H1 (cell line): ENCODE measurements around the gene IL2RG. TPM values are rescaled to one million over a fixed set of nuclear protein-coding genes. Genes with fewer than 3 reads are reported as not detected.

Source experiments
- CTCF ChIA-PET: fragments of 300-600 bp; sonication (Branson Sonifier 250); formaldehyde crosslinking; loops from one replicate; lab custom pipeline; 2021; ENCODE audit not compliant: partially characterized antibody; lab: Charles Lee
- POLR2A ChIA-PET: fragments of 300-600 bp; sonication (Branson Sonifier 250); formaldehyde crosslinking; loops from one replicate; lab custom pipeline; 2021; ENCODE audit warnings: inconsistent platforms; ENCODE audit not compliant: partially characterized antibody; lab: Charles Lee
- DNase-seq, 2 experiments: peaks; one replicate each; pipeline versions ENCODE4 v3.0.0 to v3.0.0-alpha.2; 2010 to 2022; ENCODE audit warnings: low spot score in 2 of 2, low read depth in 1 of 2, mixed read lengths in 1 of 2
- FAIRE-seq: peaks from 2 replicates; lab custom pipeline; 2011; peaks lifted over from hg19 to GRCh38; lab: Jason Lieb, UNC
- H2AFZ ChIP-seq: 2 replicates; pipeline ENCODE4 v1.8.1; 2012; ENCODE audit warnings: low read length, inconsistent platforms
- H2AK5ac ChIP-seq: 2 replicates; pipeline ENCODE4 v1.6.1; 2013; ENCODE audit warnings: low read depth, low read length
- H2BK120ac ChIP-seq: replicated peaks from 2 replicates; pipeline ENCODE3; 2013; ENCODE audit warnings: low read depth, low read length, inconsistent platforms
- H2BK12ac ChIP-seq: 2 replicates; pipeline ENCODE4 v1.6.1; 2013; ENCODE audit warnings: low read depth, low read length
- H2BK15ac ChIP-seq: 2 replicates; pipeline ENCODE4 v1.6.1; 2013; ENCODE audit warnings: low read length
- H2BK20ac ChIP-seq: 2 replicates; pipeline ENCODE4 v1.6.1; 2013; ENCODE audit warnings: low read length
- H2BK5ac ChIP-seq: 2 replicates; pipeline ENCODE4 v1.6.1; 2013; ENCODE audit warnings: low read depth, low read length
- H3K14ac ChIP-seq: 2 replicates; pipeline ENCODE4 v1.6.1; 2013; ENCODE audit warnings: inconsistent platforms; ENCODE audit not compliant: insufficient read length
- H3K18ac ChIP-seq: 2 replicates; pipeline ENCODE4 v1.6.1; 2013; ENCODE audit warnings: low read length; ENCODE audit errors: extremely low read depth
- H3K23ac ChIP-seq: 2 replicates; pipeline ENCODE4 v1.6.1; 2013; ENCODE audit warnings: inconsistent platforms; ENCODE audit not compliant: insufficient read length
- H3K23me2 ChIP-seq: 2 replicates; pipeline ENCODE4 v1.6.1; 2013; ENCODE audit warnings: low read depth, low read length
- H3K27ac ChIP-seq: 2 replicates; pipeline ENCODE4 v1.6.1; 2011; ENCODE audit warnings: low read depth, low read length, inconsistent platforms
- H3K27me3 ChIP-seq, 4 experiments: replicated peaks in 1 of 4; 1 replicate in 1 of 4; 2 replicates in 3 of 4; pipeline versions ENCODE4 v1.6.1 to v1.8.1; 2011 to 2013; ENCODE audit warnings: low read length in 3 of 4, mild to moderate bottlenecking in 3 of 4, inconsistent platforms in 2 of 4, mixed read lengths in 2 of 4, moderate library complexity in 1 of 4; ENCODE audit not compliant: control insufficient read depth in 3 of 4, insufficient read depth in 3 of 4; ENCODE audit errors: extremely low read depth in 1 of 4
- H3K36me3 ChIP-seq, 4 experiments: 2 replicates each; pipeline versions ENCODE4 v1.6.1 to v1.8.1; 2011 to 2013; ENCODE audit warnings: mild to moderate bottlenecking in 4 of 4, low read length in 3 of 4, moderate library complexity in 2 of 4, control low read depth in 1 of 4, inconsistent platforms in 1 of 4; ENCODE audit not compliant: insufficient read depth in 4 of 4, control insufficient read depth in 2 of 4
- H3K4ac ChIP-seq: replicated peaks from 2 replicates; pipeline ENCODE3; 2013; ENCODE audit warnings: low read length, low read depth, mixed read lengths, inconsistent platforms; ENCODE audit not compliant: insufficient read length
- H3K4me1 ChIP-seq, 4 experiments: replicated peaks in 1 of 4; 1 replicate in 1 of 4; 2 replicates in 3 of 4; pipeline versions ENCODE4 v1.6.1 to v1.8.1; 2011 to 2013; ENCODE audit warnings: low read length in 3 of 4, inconsistent platforms in 2 of 4, mixed read lengths in 1 of 4; ENCODE audit not compliant: insufficient read depth in 4 of 4, control insufficient read depth in 3 of 4
- H3K4me2 ChIP-seq, 2 experiments: 2 replicates each; pipeline versions ENCODE4 v1.6.1 to v1.8.1; 2011 to 2013; ENCODE audit warnings: low read depth in 2 of 2, low read length in 2 of 2, control low read depth in 1 of 2, inconsistent platforms in 1 of 2, mild to moderate bottlenecking in 1 of 2; ENCODE audit not compliant: insufficient read depth in 1 of 2
- H3K4me3 ChIP-seq, 4 experiments: fragments of 200-600, 300-600 bp in 1 of 4; sonication (generic), shearing (Covaris generic), sonication (Bioruptor Twin) in 1 of 4; 2 replicates each; pipeline versions ENCODE4 v1.5.1 to v1.8.1; 2011 to 2016; ENCODE audit warnings: low read length in 4 of 4, low read depth in 3 of 4, control low read depth in 2 of 4, inconsistent platforms in 2 of 4, mild to moderate bottlenecking in 2 of 4, mixed read lengths in 1 of 4, moderate library complexity in 1 of 4; ENCODE audit not compliant: insufficient read depth in 2 of 4; ENCODE audit errors: extremely low read depth in 1 of 4
- H3K56ac ChIP-seq: replicated peaks from 2 replicates; pipeline ENCODE3; 2013; ENCODE audit warnings: low read depth, mild to moderate bottlenecking, mixed read lengths, low read length, inconsistent platforms; ENCODE audit not compliant: insufficient read length
- H3K79me1 ChIP-seq: 2 replicates; pipeline ENCODE4 v1.6.1; 2013; ENCODE audit warnings: low read depth, low read length, control low read depth
- H3K79me2 ChIP-seq, 2 experiments: 2 replicates each; pipeline versions ENCODE4 v1.6.1 to v1.8.1; 2012 to 2013; ENCODE audit warnings: low read length in 2 of 2, mild to moderate bottlenecking in 2 of 2, inconsistent platforms in 1 of 2; ENCODE audit not compliant: insufficient read depth in 2 of 2, control insufficient read depth in 1 of 2
- H3K9ac ChIP-seq, 4 experiments: replicated peaks in 1 of 4; 1 replicate in 1 of 4; 2 replicates in 3 of 4; pipeline versions ENCODE4 v1.6.1 to v1.8.1; 2011 to 2013; ENCODE audit warnings: low read depth in 3 of 4, low read length in 3 of 4, control low read depth in 2 of 4, mild to moderate bottlenecking in 2 of 4, moderate library complexity in 2 of 4, inconsistent platforms in 1 of 4; ENCODE audit errors: extremely low read depth in 1 of 4
- H3K9me3 ChIP-seq, 2 experiments: 2 replicates each; pipeline versions ENCODE4 v1.6.1 to v1.8.1; 2012 to 2013; ENCODE audit warnings: mild to moderate bottlenecking in 2 of 2, moderate library complexity in 2 of 2, control low read depth in 1 of 2, inconsistent platforms in 1 of 2, low read depth in 1 of 2, low read length in 1 of 2, mixed read lengths in 1 of 2; ENCODE audit not compliant: insufficient read depth in 2 of 2
- H4K20me1 ChIP-seq, 2 experiments: replicated peaks in 1 of 2; 2 replicates each; pipeline versions ENCODE3 to v1.8.1; 2011 to 2013; ENCODE audit warnings: inconsistent platforms in 2 of 2, low read length in 2 of 2, mild to moderate bottlenecking in 1 of 2; ENCODE audit not compliant: insufficient read depth in 2 of 2, control insufficient read depth in 1 of 2
- H4K5ac ChIP-seq: 2 replicates; pipeline ENCODE4 v1.6.1; 2013; ENCODE audit warnings: low read length, low read depth, mixed read lengths, inconsistent platforms; ENCODE audit not compliant: insufficient read length
- H4K8ac ChIP-seq: 2 replicates; pipeline ENCODE4 v1.8.0; 2013; ENCODE audit warnings: mild to moderate bottlenecking, moderate library complexity, low read length, inconsistent platforms; ENCODE audit not compliant: insufficient read depth; ENCODE audit errors: extremely low read depth
- H4K91ac ChIP-seq: replicated peaks from 2 replicates; pipeline ENCODE3; 2013; ENCODE audit warnings: low read length, mixed read lengths, inconsistent platforms; ENCODE audit not compliant: insufficient read length
- GABPA ChIP-seq: IDR thresholded peaks from 2 replicates; pipeline ENCODE4 v1.6.1; 2011; ENCODE audit warnings: mild to moderate bottlenecking, low read length, moderate library complexity, borderline replicate concordance; ENCODE audit not compliant: insufficient read depth
- NRF1 ChIP-seq: IDR thresholded peaks from 2 replicates; pipeline ENCODE4 v1.6.1; 2011; ENCODE audit warnings: mild to moderate bottlenecking, low read depth, low read length, improper control_type of control experiment
- RBBP5 ChIP-seq: IDR thresholded peaks from 2 replicates; pipeline ENCODE4 v1.7.1; 2012; ENCODE audit warnings: low read depth, mild to moderate bottlenecking, inconsistent platforms, low read length, moderate library complexity, borderline replicate concordance
- SRF ChIP-seq: IDR thresholded peaks from 2 replicates; pipeline ENCODE4 v1.6.1; 2011; ENCODE audit warnings: mild to moderate bottlenecking, low read depth, low read length, moderate library complexity
- TAF1 ChIP-seq: IDR thresholded peaks from 2 replicates; pipeline ENCODE4 v1.6.1; 2011; ENCODE audit warnings: mild to moderate bottlenecking, low read depth, low read length
- TCF12 ChIP-seq: IDR thresholded peaks from 2 replicates; pipeline ENCODE4 v1.6.1; 2011; ENCODE audit warnings: low read depth, mild to moderate bottlenecking, low read length
- YY1 ChIP-seq: IDR thresholded peaks from 2 replicates; pipeline ENCODE4 v1.6.1; 2011; ENCODE audit warnings: low read depth, mild to moderate bottlenecking, low read length
- WGBS, 2 experiments: shearing (Covaris generic) in 1 of 2; methylation state at CpG; one replicate each; pipeline versions ENCODE4 v1.1.6 to v1.1.7; 2013 to 2015; ENCODE audit warnings: low lambda C conversion rate in 2 of 2, mixed read lengths in 2 of 2, inconsistent platforms in 1 of 2, low coverage in 1 of 2, missing lambda C conversion rate in 1 of 2; ENCODE audit not compliant: insufficient replicate concordance in 2 of 2, insufficient coverage in 1 of 2, insufficient read length in 1 of 2; ENCODE audit errors: extremely low coverage in 1 of 2, missing lambda C conversion rate in 1 of 2; 5-methylcytosine and 5-hydroxymethylcytosine counted together
- polyA plus RNA-seq, 7 experiments: library from polyadenylated mRNA; depleted of rRNA in 3 of 7; stranded (reverse) in 5 of 7; unstranded in 2 of 7; fragments of >200 nt in 5 of 7; fragments of 200-250 nt in 2 of 7; gene quantifications; 1 replicate in 5 of 7; 2 replicates in 1 of 7; 4 replicates in 1 of 7; pipeline versions ENCODE4 v1.2.1 to v1.2.3, GENCODE V29; 2011 to 2013; ENCODE audit warnings: missing spikeins in 2 of 7, mixed read lengths in 2 of 7
- total RNA-seq: library from RNA; stranded (reverse); fragmentation: NEBNext Ultra II Directional; extraction: Animal tissue kit (Norgen Biotek cat#: 25700); gene quantifications from 2 replicates; pipeline ENCODE4 v1.2.1, GENCODE V29; 2021

Gene IL2RG
- total and polyA plus RNA-seq, 2 of the 8 experiments (the other 6 are each of a cell fraction or from before 2014, with no cell fraction given): not detected

- Histone ChIP-seq H3K9me3 (no peaks in the 10 kb centered on the region), H2BK120ac (no peak overlapping the region), H3K4ac (no peak overlapping the region), H3K36me3 (peaks cover 4 to 66% (median 40%) of the 10 kb centered on the region in 4 experiments; a peak in 6 of 8 replicates), H3K9ac (no peak overlapping the region), H2BK20ac (no peak overlapping the region), H4K8ac (no peak overlapping the region), H4K20me1 (no peaks in the 10 kb centered on the region), H2BK15ac (no peak overlapping the region), H3K23me2 (no peaks in the 10 kb centered on the region), H3K14ac (no peak overlapping the region), H3K23ac (no peak overlapping the region), H4K91ac (no peak overlapping the region), H3K79me1 (no peaks in the 10 kb centered on the region), H3K18ac (no peak overlapping the region), H3K27ac (no peak overlapping the region), H4K5ac (no peak overlapping the region), H2BK12ac (no peak overlapping the region), H3K4me1 (no peaks in the 10 kb centered on the region), H2BK5ac (no peak overlapping the region), H2AK5ac (no peak overlapping the region), H3K4me3 (no peak overlapping the region), H3K56ac (no peak overlapping the region), H3K27me3 (no peaks in the 10 kb centered on the region), H3K79me2 (no peaks in the 10 kb centered on the region), H2AFZ (no peak overlapping the region), H3K4me2 (no peak overlapping the region)
- DNase-seq (no peak), FAIRE-seq (no peak)
- ChIA-PET POLR2A (interaction anchor here (0.8 to 1.9 kb wide), 3 partner anchors 11 to 29 kb away, joined by 3 to 4 read pairs (median 4); no protein-coding TSS in a partner anchor), CTCF (interaction anchor here (0.8 to 3.5 kb wide), 12 partner anchors 10 to 158 kb away, joined by 3 to 13 read pairs (median 4); partner anchors contain the start of genes FOXO4 and MED12)
- TF ChIP-seq TCF12 (no peak), TAF1 (no peak), NRF1 (no peak), RBBP5 (no peak), SRF (no peak), GABPA (no peak), YY1 (no peak)
- 95% methylated on average over 8 of the region's 12 CpGs; no CpG with 5 or more reads in 1 of the 2 experiments for WGBS, 2 experiments
Observed at GRCh38 chrX:71128166-71128833, 16.9 kb upstream of the IL2RG start.
